Superior temporal gyrus (tissue), 1 donor: ENCODE results near the gene SAT2.
"Not testable (repeated sequence)": the region's sequence is repeated elsewhere in the genome, so short reads cannot be mapped to it uniquely, and the experiment has no call there.

Experiments used
- DNase-seq: peaks from one replicate; pipeline ENCODE4 v3.0.0-alpha.2; 2016; ENCODE audit errors: extremely low spot score

SAT2 gene

GRCh38 chr17:7634384-7634783 lies 6.8 kb upstream of the SAT2 start:
- DNase-seq = peak; percentile 52

- DNase-seq = no peak
Measured at GRCh38 chr17:7633093-7633492, 5.5 kb upstream of the SAT2 start.

- no peak for DNase-seq
Measured at GRCh38 chr17:7632492-7632894, 4.9 kb upstream of the SAT2 start.

GRCh38 chr17:7631398-7632380 lies 4.1 kb upstream of the SAT2 start:
- no peak for DNase-seq

GRCh38 chr17:7629939-7630571 lies 2.4 kb upstream of the SAT2 start, which contains the start of gene SHBG:
Gene SHBG, plus strand, starts transcription at chr17:7630135. Its CDS starts 38 bp downstream, at chr17:7630173.
- DNase-seq = no peak

- peak; percentile 53 for DNase-seq
Measured at GRCh38 chr17:7626956-7627249, 718 bp downstream of the SAT2 start.

GRCh38 chr17:7626307-7626706 lies 1.3 kb downstream of the SAT2 start:
- DNase-seq = no peak

GRCh38 chr17:7625749-7626148 lies 1.9 kb downstream of the SAT2 start:
- not testable (repeated sequence) for DNase-seq

GRCh38 chr17:7623661-7624060 lies 4.0 kb downstream of the SAT2 start:
- DNase-seq = no peak

- DNase-seq = no peak
Measured at GRCh38 chr17:7620835-7621234, 6.8 kb downstream of the SAT2 start.

- DNase-seq = no peak
Measured at GRCh38 chr17:7618608-7619007, 9.0 kb downstream of the SAT2 start.

- no peak for DNase-seq
Measured at GRCh38 chr17:7615265-7615747, 12.3 kb downstream of the SAT2 start.

GRCh38 chr17:7614425-7615264 lies 13.0 kb downstream of the SAT2 start, which contains the start of gene FXR2:
Gene FXR2, minus strand, starts transcription at chr17:7614897. Its CDS starts 365 bp downstream, at chr17:7614532.
- DNase-seq = peak; percentile 99

- peak; percentile 12 for DNase-seq
Measured at GRCh38 chr17:7613769-7614424, 13.7 kb downstream of the SAT2 start.

GRCh38 chr17:7612294-7612640 lies 15.4 kb downstream of the SAT2 start:
- DNase-seq = no peak

GRCh38 chr17:7611635-7612293 lies 15.9 kb downstream of the SAT2 start:
- no peak for DNase-seq

GRCh38 chr17:7610641-7611040 lies 17.0 kb downstream of the SAT2 start:
- DNase-seq = no peak

GRCh38 chr17:7606280-7606679 lies 21.3 kb downstream of the SAT2 start:
- DNase-seq = no peak

- not testable (repeated sequence) for DNase-seq
Measured at GRCh38 chr17:7597561-7597960, 30.1 kb downstream of the SAT2 start.

GRCh38 chr17:7593296-7593695 lies 34.3 kb downstream of the SAT2 start:
- DNase-seq = no peak
